Stimulated activated CD8-positive, alpha-beta memory T cell treated with anti-CD3 and anti-CD28 coated beads, Interleukin-4, amount 100 ng/mL, for 4 hours (primary cell): ENCODE data around the gene IL2RA.

Experiments
- DNase-seq, 2 donors: peaks; one replicate each; pipeline ENCODE4 v3.0.0-alpha.2; 2020; ENCODE audit warnings: low read depth in 2 of 2, low spot score in 1 of 2

The IL2RA gene

GRCh38 chr10:5988336-5988920 lies 73.7 kb downstream of the IL2RA start:
- no peak for DNase-seq

- DNase-seq: no peak
Observed at GRCh38 chr10:5987747-5988146, 74.4 kb downstream of the IL2RA start.

GRCh38 chr10:5985029-5985428 lies 77.1 kb downstream of the IL2RA start:
- no peak for DNase-seq

GRCh38 chr10:5983774-5984173 lies 78.4 kb downstream of the IL2RA start:
- no peak for DNase-seq

GRCh38 chr10:5981529-5981928 lies 80.6 kb downstream of the IL2RA start:
- no peak for DNase-seq

GRCh38 chr10:5978230-5978489 lies 84.0 kb downstream of the IL2RA start:
- no peak for DNase-seq

GRCh38 chr10:5977471-5978229 lies 84.5 kb downstream of the IL2RA start, which contains the start of gene IL15RA:
IL15RA (minus strand) TSS chr10:5977543; CDS start chr10:5977492, 51 bp downstream.
- peak; percentile 67 to 85 for DNase-seq

- peak in 1 of 2 donors; percentile 22 for DNase-seq
Observed at GRCh38 chr10:5976512-5977470, 85.4 kb downstream of the IL2RA start.

GRCh38 chr10:5975641-5976473 lies 86.3 kb downstream of the IL2RA start:
- DNase-seq: peak in 1 of 2 donors; percentile 32

GRCh38 chr10:5973069-5973468 lies 89.1 kb downstream of the IL2RA start:
- no peak for DNase-seq

GRCh38 chr10:5971886-5972285 lies 90.3 kb downstream of the IL2RA start:
- no peak for DNase-seq

- no peak for DNase-seq
Observed at GRCh38 chr10:5971315-5971832, 90.8 kb downstream of the IL2RA start.

GRCh38 chr10:5970527-5970926 lies 91.6 kb downstream of the IL2RA start:
- no peak for DNase-seq

- DNase-seq: no peak
Observed at GRCh38 chr10:5970066-5970465, 92.1 kb downstream of the IL2RA start.

GRCh38 chr10:5968681-5969453 lies 93.3 kb downstream of the IL2RA start:
- no peak for DNase-seq

GRCh38 chr10:5968037-5968680 lies 94.0 kb downstream of the IL2RA start:
- no peak for DNase-seq

- DNase-seq: no peak
Observed at GRCh38 chr10:5965266-5965665, 96.9 kb downstream of the IL2RA start.

GRCh38 chr10:5964736-5965135 lies 97.4 kb downstream of the IL2RA start:
- DNase-seq: no peak

- no peak for DNase-seq
Observed at GRCh38 chr10:5963591-5963990, 98.6 kb downstream of the IL2RA start.

- DNase-seq: no peak
Observed at GRCh38 chr10:5963071-5963470, 99.1 kb downstream of the IL2RA start.
